Sigmoid colon (tissue), 4 donors: Measurements from ENCODE around the gene IL17RA.

Source experiments
- CTCF ChIP-seq, 4 experiments: fragments of 450-650 bp in 3 of 4; fragments of 200-600 bp in 1 of 4; IDR thresholded peaks; one replicate each; pipeline ENCODE4 v1.5.1; 2016 to 2019; ENCODE audit warnings: antibody characterized with exemption in 4 of 4, mild to moderate bottlenecking in 3 of 4, moderate library complexity in 2 of 4
- EP300 ChIP-seq, 4 donors: sonication (generic); formaldehyde crosslinking; IDR thresholded peaks; one replicate each; pipeline ENCODE4 v1.6.1; 2017; ENCODE audit warnings: antibody characterized with exemption in 4 of 4
- POLR2A ChIP-seq, 2 donors: fragments of 450-650 bp; IDR thresholded peaks; one replicate each; pipeline ENCODE4 v1.6.1; 2016; ENCODE audit warnings: antibody characterized with exemption in 2 of 2, mild to moderate bottlenecking in 2 of 2, moderate library complexity in 2 of 2
- POLR2AphosphoS5 ChIP-seq, 4 donors: sonication (generic); formaldehyde crosslinking; IDR thresholded peaks; one replicate each; pipeline ENCODE4 v1.6.1; 2017; ENCODE audit warnings: antibody characterized with exemption in 4 of 4

DNA sequence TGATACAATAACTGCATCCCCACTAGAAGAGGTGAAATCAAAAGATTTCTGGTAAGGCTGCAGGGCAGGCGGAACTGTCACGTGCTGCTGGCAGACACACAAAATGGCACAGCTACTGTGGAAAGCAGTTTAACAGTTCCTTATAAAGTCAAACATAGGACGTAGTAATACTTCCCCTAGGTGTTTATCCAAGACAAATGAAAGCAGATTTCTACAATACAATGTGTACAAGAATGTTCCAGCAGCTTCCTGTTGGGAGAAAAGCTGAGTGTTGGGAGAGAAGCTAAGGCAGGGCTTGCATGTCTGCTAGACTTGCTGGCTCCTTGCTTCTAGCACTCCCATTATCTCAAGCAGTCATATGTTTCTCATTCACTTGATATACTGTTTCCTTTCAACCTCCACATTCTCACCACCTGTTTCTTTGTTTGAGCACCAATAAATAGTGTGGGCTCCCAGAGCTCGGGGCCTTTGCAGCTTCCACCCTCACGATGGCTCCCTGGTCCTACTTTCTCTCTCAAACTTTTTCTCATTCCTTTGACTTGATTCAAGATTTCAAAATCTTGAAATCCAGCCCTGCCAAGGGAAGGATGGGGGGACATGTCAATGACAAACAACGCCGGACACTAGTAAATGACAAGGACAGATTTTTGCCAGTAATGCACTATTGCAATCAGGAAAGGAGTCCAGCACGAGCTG lies 21.2 kb upstream of the IL17RA start:
- TF ChIP-seq POLR2A (IDR thresholded peaks at IDR 0.05) (no peak), POLR2AphosphoS5 (IDR thresholded peaks at IDR 0.05) (peak in 2 of 4 donors; percentile 11 to 48), EP300 (IDR thresholded peaks at IDR 0.05) (no peak), CTCF (IDR thresholded peaks at IDR 0.05) (no peak)
